ENCODE measurements around the gene CPNE1. TPM values are rescaled to one million over a fixed set of nuclear protein-coding genes. Genes with fewer than 3 reads are reported as not detected.
"Not testable (repeated sequence)": the region's sequence is repeated elsewhere in the genome, so short reads cannot be mapped to it uniquely, and the experiment has no call there.

CPNE1 gene
- total RNA-seq (2022), result 161 and 194 TPM in 2 replicates
- percentile 84 among the genes with signal in this experiment for Bru-seq, nascent RNA
- percentile 96 among the genes with signal in this experiment for BruChase-seq, experiment 1, labeled RNA remaining after a 6-hour chase
- BruChase-seq, experiment 2, labeled RNA remaining after a 2-hour chase, result percentile 98 among the genes with signal in this experiment
- long read RNA-seq, transcript CPNE1-204 (16 exons, 1,928 nt), result major isoform, 60 of 216 reads
- long read RNA-seq, partial matches to known transcripts, result 27 of 216 reads
- long read RNA-seq, other reads (novel, unspliced or antisense), result 123 of 216 reads

GRCh38 chr20:35664466-35665206 is at the start of gene CPNE1, which contains the start of gene RBM12:
Gene CPNE1, minus strand, starts transcription at chr20:35664900. Its CDS starts 31,977 bp downstream, at chr20:35632923.
Gene RBM12, minus strand, starts transcription at chr20:35664900. Its CDS starts 9,578 bp downstream, at chr20:35655322.
- Mint-ChIP-seq H3K36me3 (ENCODE audit: insufficient read depth, unreplicated experiment) (peaks cover 20% of the 10 kb centered on the region), H3K9me3 (ENCODE audit: unreplicated experiment) (no peaks in the 10 kb centered on the region), H3K4me3 (ENCODE audit: unreplicated experiment) (peak within 1 kb of the TSS; percentile 94), H3K4me1 (ENCODE audit: insufficient read depth, unreplicated experiment) (peaks cover 19% of the 10 kb centered on the region), H3K27me3 (ENCODE audit: insufficient read depth, unreplicated experiment) (no peaks in the 10 kb centered on the region), H3K27ac (ENCODE audit: low read depth, unreplicated experiment) (peak within 1 kb of the TSS; percentile 98)
- CTCF ChIA-PET, result interaction anchor here (0.6 to 1.1 kb wide), 6 partner anchors 12 to 408 kb away, joined by 3 to 5 read pairs (median 4); no protein-coding TSS in a partner anchor
- peak; percentile 90 for DNase-seq (ENCODE audit: unreplicated experiment)
- intact Hi-C loops (cut with micrococcal nuclease), result loop anchor here (5.0 to 10.0 kb wide), 2 partner anchors 47 to 100 kb away; partner anchors contain the start of gene SPAG4
- no TSS peak for BruUV-seq (replicated peaks)
- TF ChIP-seq CTCF (IDR thresholded peaks at IDR 0.05; ENCODE audit: unreplicated experiment), result no peak
- POLR2A ChIA-PET, result interaction anchor here (0.6 to 7.8 kb wide), 37 partner anchors 10 to 1173 kb away, joined by 3 to 124 read pairs (median 6); partner anchors contain the start of genes CEP250, EIF6, ERGIC3 and NFS1

GRCh38 chr20:35714127-35714526 is 49.4 kb upstream of the CPNE1 start:
- DNase-seq (ENCODE audit: unreplicated experiment), result no peak
- TF ChIP-seq CTCF (IDR thresholded peaks at IDR 0.05; ENCODE audit: unreplicated experiment), result no peak
- no peaks in the 10 kb centered on the region for H3K9me3 Mint-ChIP-seq (ENCODE audit: unreplicated experiment)
- BruUV-seq (replicated peaks), result no TSS peak
- H3K4me1 Mint-ChIP-seq (ENCODE audit: insufficient read depth, unreplicated experiment), result peaks cover 13% of the 10 kb centered on the region
- H3K36me3 Mint-ChIP-seq (ENCODE audit: insufficient read depth, unreplicated experiment), result peaks cover 99% of the 10 kb centered on the region
- no peaks in the 10 kb centered on the region for H3K27me3 Mint-ChIP-seq (ENCODE audit: insufficient read depth, unreplicated experiment)
- intact Hi-C loops (cut with micrococcal nuclease), result no loop called here
- ChIA-PET CTCF (interaction anchor here (0.9 to 2.0 kb wide), 4 partner anchors 10 to 170 kb away, joined by 3 to 7 read pairs (median 3); no protein-coding TSS in a partner anchor), POLR2A (interaction anchor here (0.5 to 8.8 kb wide), 9 partner anchors 10 to 161 kb away, joined by 3 to 130 read pairs (median 5); partner anchors contain the start of genes NFS1, RBM39 and ROMO1)
- H3K4me3 Mint-ChIP-seq (ENCODE audit: unreplicated experiment), result no peak overlapping the region
- H3K27ac Mint-ChIP-seq (ENCODE audit: low read depth, unreplicated experiment), result no peak overlapping the region

GRCh38 chr20:35713120-35713519 is 48.4 kb upstream of the CPNE1 start:
- DNase-seq (ENCODE audit: unreplicated experiment); H3K4me3 Mint-ChIP-seq (ENCODE audit: unreplicated experiment); intact Hi-C loops (cut with micrococcal nuclease); H3K27me3 Mint-ChIP-seq (ENCODE audit: insufficient read depth, unreplicated experiment); BruUV-seq (replicated peaks); H3K9me3 Mint-ChIP-seq (ENCODE audit: unreplicated experiment); H3K27ac Mint-ChIP-seq (ENCODE audit: low read depth, unreplicated experiment): not testable (repeated sequence)
- H3K36me3 Mint-ChIP-seq (ENCODE audit: insufficient read depth, unreplicated experiment), result peaks cover 99% of the 10 kb centered on the region
- ChIA-PET POLR2A (interaction anchor here (0.7 to 6.6 kb wide), 5 partner anchors 10 to 29 kb away, joined by 3 to 112 read pairs (median 6); partner anchors contain the start of genes NFS1, RBM39 and ROMO1), CTCF (interaction anchor here (0.6 to 2.0 kb wide), 5 partner anchors 14 to 241 kb away, joined by 3 to 7 read pairs (median 4); partner anchors contain the start of gene SCAND1)
- peaks cover 13% of the 10 kb centered on the region for H3K4me1 Mint-ChIP-seq (ENCODE audit: insufficient read depth, unreplicated experiment)

- Mint-ChIP-seq H3K27ac (ENCODE audit: low read depth, unreplicated experiment) (peak overlapping the region; percentile 28), H3K36me3 (ENCODE audit: insufficient read depth, unreplicated experiment) (peaks cover 99% of the 10 kb centered on the region), H3K27me3 (ENCODE audit: insufficient read depth, unreplicated experiment) (no peaks in the 10 kb centered on the region), H3K9me3 (ENCODE audit: unreplicated experiment) (no peaks in the 10 kb centered on the region), H3K4me3 (ENCODE audit: unreplicated experiment) (no peak overlapping the region), H3K4me1 (ENCODE audit: insufficient read depth, unreplicated experiment) (peaks cover 13% of the 10 kb centered on the region)
- TF ChIP-seq CTCF (IDR thresholded peaks at IDR 0.05; ENCODE audit: unreplicated experiment), result no peak
- ChIA-PET CTCF (interaction anchor here (0.6 to 1.7 kb wide), 5 partner anchors 17 to 242 kb away, joined by 3 to 6 read pairs (median 4); partner anchors contain the start of gene SCAND1), POLR2A (interaction anchor here (0.6 to 14.8 kb wide), 13 partner anchors 8 to 242 kb away, joined by 3 to 266 read pairs (median 4); partner anchors contain the start of genes NFS1, PHF20, RBM39 and ROMO1)
- intact Hi-C loops (cut with micrococcal nuclease), result no loop called here
- BruUV-seq (replicated peaks), result no TSS peak
- no peak for DNase-seq (ENCODE audit: unreplicated experiment)
Measured at GRCh38 chr20:35711588-35712209, 47.0 kb upstream of the CPNE1 start.

All from MCF 10A (cell line).